Measurements from ENCODE around the gene GLI3. TPM values are rescaled to one million over a fixed set of nuclear protein-coding genes. Genes with fewer than 3 reads are reported as not detected.

The GLI3 gene
- total RNA-seq, 1 experiment from 2014 or later = 46.2 TPM

- Mint-ChIP-seq H3K4me3 (no peak overlapping the region), H3K9me3 (no peaks in the 10 kb centered on the region), H3K4me1 (peaks cover 3% of the 10 kb centered on the region; the same call in 1 of the 2 replicates), H3K36me3 (peaks cover 6% of the 10 kb centered on the region; the same call in 1 of the 2 replicates), H3K27me3 (ENCODE audit: low read depth) (no peaks in the 10 kb centered on the region), H3K27ac (no peak overlapping the region)
- ChIA-PET POLR2A (no interaction called here), CTCF (no interaction called here)
- TF ChIP-seq ELF4 (CRISPR knock-in tag; IDR thresholded peaks at IDR 0.05; ENCODE audit: low read depth) (no peak), SMAD3 (CRISPR knock-in tag; IDR thresholded peaks at IDR 0.05; ENCODE audit: borderline replicate concordance) (no peak), MXD4 (CRISPR knock-in tag; IDR thresholded peaks at IDR 0.05; ENCODE audit: borderline replicate concordance) (no peak), ZBTB43 (CRISPR knock-in tag; IDR thresholded peaks at IDR 0.05) (no peak), NR3C1 (CRISPR knock-in tag; conservative IDR thresholded peaks at IDR 0.05; ENCODE audit: low read depth) (no peak), ZNF121 (CRISPR knock-in tag; IDR thresholded peaks at IDR 0.05) (no peak), ATF1 (CRISPR knock-in tag; IDR thresholded peaks at IDR 0.05) (no peak), ZNF263 (CRISPR knock-in tag; IDR thresholded peaks at IDR 0.05; ENCODE audit: low read depth) (no peak), ESRRA (CRISPR knock-in tag; IDR thresholded peaks at IDR 0.05; ENCODE audit: borderline replicate concordance) (no peak), ZNF232 (CRISPR knock-in tag; IDR thresholded peaks at IDR 0.05) (no peak), NFATC4 (CRISPR knock-in tag; IDR thresholded peaks at IDR 0.05) (no peak), ARID4B (CRISPR knock-in tag; IDR thresholded peaks at IDR 0.05; ENCODE audit: borderline replicate concordance) (no peak), SOX15 (CRISPR knock-in tag; IDR thresholded peaks at IDR 0.05) (no peak), TCF7 (CRISPR knock-in tag; IDR thresholded peaks at IDR 0.05; ENCODE audit: low read depth) (no peak), JAZF1 (CRISPR knock-in tag; IDR thresholded peaks at IDR 0.05) (no peak), ZNF423 (CRISPR knock-in tag; IDR thresholded peaks at IDR 0.05) (no peak), HMGA2 (CRISPR knock-in tag; IDR thresholded peaks at IDR 0.05) (no peak), CBFB (CRISPR knock-in tag; IDR thresholded peaks at IDR 0.05; ENCODE audit: low read depth) (no peak), TEAD1 (CRISPR knock-in tag; IDR thresholded peaks at IDR 0.05) (no peak)
- DNase-seq (ENCODE audit: low spot score) (no peak), ATAC-seq (no peak)
Measured at GRCh38 chr7:41996381-41997035, 240.5 kb downstream of the GLI3 start.

GRCh38 chr7:41995632-41996271 is 241.3 kb downstream of the GLI3 start:
- Mint-ChIP-seq H3K36me3 (peaks cover 6% of the 10 kb centered on the region; the same call in 1 of the 2 replicates), H3K4me3 (no peak overlapping the region), H3K27ac (no peak overlapping the region), H3K9me3 (no peaks in the 10 kb centered on the region), H3K4me1 (peaks cover 3% of the 10 kb centered on the region; the same call in 1 of the 2 replicates), H3K27me3 (ENCODE audit: low read depth) (no peaks in the 10 kb centered on the region)
- DNase-seq (ENCODE audit: low spot score) (no peak), ATAC-seq (no peak)
- ChIA-PET POLR2A (no interaction called here), CTCF (no interaction called here)
- no peak for TF ChIP-seq ESRRA (CRISPR knock-in tag; IDR thresholded peaks at IDR 0.05; ENCODE audit: borderline replicate concordance)
- no peak for TF ChIP-seq NFYB (CRISPR knock-in tag; conservative IDR thresholded peaks at IDR 0.05; ENCODE audit: low read depth)
- no peak for TF ChIP-seq ZNF396 (CRISPR knock-in tag; IDR thresholded peaks at IDR 0.05; ENCODE audit: borderline replicate concordance)

All from WTC11 (cell line).